ENCODE results near the gene CDK10. TPM values are rescaled to one million over a fixed set of nuclear protein-coding genes. Genes with fewer than 3 reads are reported as not detected.

The CDK10 gene
- total and polyA plus RNA-seq, 9 of the 15 experiments (the other 6 are each of a cell fraction or from before 2014, with no cell fraction given): 2.0 to 85.1 (median 40.1) TPM

DNA sequence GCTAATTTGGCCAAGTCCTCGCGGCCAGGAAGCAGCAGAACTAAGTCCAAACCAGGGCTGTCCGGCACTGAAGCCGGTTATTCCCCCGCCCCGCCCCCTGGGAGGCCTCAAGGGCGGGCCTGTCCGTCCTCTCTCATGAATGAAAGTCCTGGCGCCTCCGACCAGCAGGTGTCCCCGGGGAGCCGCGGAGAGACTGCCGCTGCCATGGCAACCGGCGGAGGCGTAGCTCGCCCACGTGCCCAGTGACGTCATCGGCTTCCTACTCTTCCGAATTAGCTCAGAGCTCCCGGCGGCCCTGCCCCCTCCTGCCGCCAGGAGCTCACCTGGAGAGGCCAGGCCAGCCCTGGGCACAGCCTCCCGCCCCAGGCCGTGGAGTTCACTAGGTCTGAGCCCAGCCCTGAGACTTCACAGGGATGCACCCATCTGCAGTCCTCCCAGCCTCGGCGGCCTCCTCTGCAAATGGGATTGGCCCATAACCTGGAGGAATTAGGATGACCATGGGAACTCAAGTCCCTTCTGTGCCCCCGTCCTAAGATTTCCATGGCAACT is 13.7 kb downstream of the CDK10 start (continued):
- TF ChIP-seq, protein P1, sequence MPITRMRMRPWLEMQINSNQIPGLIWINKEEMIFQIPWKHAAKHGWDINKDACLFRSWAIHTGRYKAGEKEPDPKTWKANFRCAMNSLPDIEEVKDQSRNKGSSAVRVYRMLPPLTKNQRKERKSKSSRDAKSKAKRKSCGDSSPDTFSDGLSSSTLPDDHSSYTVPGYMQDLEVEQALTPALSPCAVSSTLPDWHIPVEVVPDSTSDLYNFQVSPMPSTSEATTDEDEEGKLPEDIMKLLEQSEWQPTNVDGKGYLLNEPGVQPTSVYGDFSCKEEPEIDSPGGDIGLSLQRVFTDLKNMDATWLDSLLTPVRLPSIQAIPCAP (CRISPR knock-in tag; IDR thresholded peaks at IDR 0.05; ENCODE audit: borderline replicate concordance): no peak
- TF ChIP-seq ZNF561 (CRISPR knock-in tag; conservative IDR thresholded peaks at IDR 0.05) (no peak), EZH2 (IDR thresholded peaks at IDR 0.05; ENCODE audit: borderline replicate concordance, low read depth, low read length) (no peak), MEF2A (IDR thresholded peaks at IDR 0.05; ENCODE audit: control insufficient read depth, low read depth, low read length) (no peak), CBX2 (IDR thresholded peaks at IDR 0.05; ENCODE audit: insufficient read depth, low read length, poor library complexity, severe bottlenecking) (no peak), ZBTB7A (IDR thresholded peaks at IDR 0.05; ENCODE audit: borderline replicate concordance, control insufficient read depth, low read depth, low read length) (no peak), HMGN3 (IDR thresholded peaks at IDR 0.05; ENCODE audit: borderline replicate concordance, extremely low read depth, insufficient read length, low read depth, low read length) (peak; percentile 74), NFE2 (IDR thresholded peaks at IDR 0.05; ENCODE audit: low read depth) (no peak), ZNF146 (CRISPR knock-in tag; IDR thresholded peaks at IDR 0.05; ENCODE audit: unreplicated experiment) (no peak), DIDO1 (tag; IDR thresholded peaks at IDR 0.05; ENCODE audit: low read depth) (no peak), HDAC2 (IDR thresholded peaks at IDR 0.05) (peak; percentile 61; the same call in 1 of the 2 replicates), KLF13 (tag; IDR thresholded peaks at IDR 0.05; ENCODE audit: borderline replicate concordance, low read depth) (peak; percentile 89; the same call in 1 of the 2 replicates), SMARCA5 (IDR thresholded peaks at IDR 0.05) (no peak), KAT2B (IDR thresholded peaks at IDR 0.05; ENCODE audit: low read depth, low read length) (no peak), RAD21 (CRISPR knock-in tag; conservative IDR thresholded peaks at IDR 0.05 in 1 of 2, IDR thresholded peaks at IDR 0.05 in 1 of 2) (peak; percentile 74 to 81), ZNF707 (CRISPR knock-in tag; conservative IDR thresholded peaks at IDR 0.05) (no peak), ZNF551 (CRISPR knock-in tag; IDR thresholded peaks at IDR 0.05) (no peak)
- TF ChIP-seq, protein P2, sequence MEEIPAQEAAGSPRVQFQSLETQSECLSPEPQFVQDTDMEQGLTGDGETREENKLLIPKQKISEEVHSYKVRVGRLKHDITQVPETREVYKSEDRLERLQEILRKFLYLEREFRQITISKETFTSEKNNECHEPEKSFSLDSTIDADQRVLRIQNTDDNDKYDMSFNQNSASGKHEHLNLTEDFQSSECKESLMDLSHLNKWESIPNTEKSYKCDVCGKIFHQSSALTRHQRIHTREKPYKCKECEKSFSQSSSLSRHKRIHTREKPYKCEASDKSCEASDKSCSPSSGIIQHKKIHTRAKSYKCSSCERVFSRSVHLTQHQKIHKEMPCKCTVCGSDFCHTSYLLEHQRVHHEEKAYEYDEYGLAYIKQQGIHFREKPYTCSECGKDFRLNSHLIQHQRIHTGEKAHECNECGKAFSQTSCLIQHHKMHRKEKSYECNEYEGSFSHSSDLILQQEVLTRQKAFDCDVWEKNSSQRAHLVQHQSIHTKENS (CRISPR knock-in tag; IDR thresholded peaks at IDR 0.05): no peak
- TF ChIP-seq, protein P3, sequence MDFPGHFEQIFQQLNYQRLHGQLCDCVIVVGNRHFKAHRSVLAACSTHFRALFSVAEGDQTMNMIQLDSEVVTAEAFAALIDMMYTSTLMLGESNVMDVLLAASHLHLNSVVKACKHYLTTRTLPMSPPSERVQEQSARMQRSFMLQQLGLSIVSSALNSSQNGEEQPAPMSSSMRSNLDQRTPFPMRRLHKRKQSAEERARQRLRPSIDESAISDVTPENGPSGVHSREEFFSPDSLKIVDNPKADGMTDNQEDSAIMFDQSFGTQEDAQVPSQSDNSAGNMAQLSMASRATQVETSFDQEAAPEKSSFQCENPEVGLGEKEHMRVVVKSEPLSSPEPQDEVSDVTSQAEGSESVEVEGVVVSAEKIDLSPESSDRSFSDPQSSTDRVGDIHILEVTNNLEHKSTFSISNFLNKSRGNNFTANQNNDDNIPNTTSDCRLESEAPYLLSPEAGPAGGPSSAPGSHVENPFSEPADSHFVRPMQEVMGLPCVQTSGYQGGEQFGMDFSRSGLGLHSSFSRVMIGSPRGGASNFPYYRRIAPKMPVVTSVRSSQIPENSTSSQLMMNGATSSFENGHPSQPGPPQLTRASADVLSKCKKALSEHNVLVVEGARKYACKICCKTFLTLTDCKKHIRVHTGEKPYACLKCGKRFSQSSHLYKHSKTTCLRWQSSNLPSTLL (IDR thresholded peaks at IDR 0.05): no peak
- TF ChIP-seq, protein P4, sequence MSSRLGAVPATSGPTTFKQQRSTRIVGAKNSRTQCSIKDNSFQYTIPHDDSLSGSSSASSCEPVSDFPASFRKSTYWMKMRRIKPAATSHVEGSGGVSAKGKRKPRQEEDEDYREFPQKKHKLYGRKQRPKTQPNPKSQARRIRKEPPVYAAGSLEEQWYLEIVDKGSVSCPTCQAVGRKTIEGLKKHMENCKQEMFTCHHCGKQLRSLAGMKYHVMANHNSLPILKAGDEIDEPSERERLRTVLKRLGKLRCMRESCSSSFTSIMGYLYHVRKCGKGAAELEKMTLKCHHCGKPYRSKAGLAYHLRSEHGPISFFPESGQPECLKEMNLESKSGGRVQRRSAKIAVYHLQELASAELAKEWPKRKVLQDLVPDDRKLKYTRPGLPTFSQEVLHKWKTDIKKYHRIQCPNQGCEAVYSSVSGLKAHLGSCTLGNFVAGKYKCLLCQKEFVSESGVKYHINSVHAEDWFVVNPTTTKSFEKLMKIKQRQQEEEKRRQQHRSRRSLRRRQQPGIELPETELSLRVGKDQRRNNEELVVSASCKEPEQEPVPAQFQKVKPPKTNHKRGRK (tag; IDR thresholded peaks at IDR 0.05): no peak
